Measurements from ENCODE around the gene DISP1.

DISP1 gene

DNA sequence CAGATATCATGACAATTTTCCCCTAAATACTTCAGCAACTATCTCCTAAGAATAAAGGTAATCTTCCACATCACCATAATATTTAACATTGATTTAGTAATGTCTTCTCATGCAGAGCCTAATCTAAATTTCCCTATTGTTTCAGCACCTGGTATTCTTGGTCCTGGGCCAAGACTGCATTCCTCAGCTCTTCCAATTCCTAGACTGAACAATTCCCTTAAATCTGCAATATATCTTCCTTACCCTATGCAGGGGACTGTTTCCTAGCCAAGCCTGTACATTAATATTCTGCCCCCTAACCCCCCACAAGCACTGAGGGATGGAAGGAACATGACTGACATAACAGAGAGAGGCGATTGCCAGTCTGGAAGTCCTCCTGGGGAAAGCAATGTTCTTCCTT lies 28.7 kb upstream of the DISP1 start:
- H3K36me3 ChIP-seq (ENCODE audit: insufficient read depth, low read length): no peaks in the 10 kb centered on the region
- no peak overlapping the region for H3K4me3 ChIP-seq (ENCODE audit: low read length)
- H2AFZ ChIP-seq (ENCODE audit: low read depth, low read length): no peak overlapping the region
- no peaks in the 10 kb centered on the region for H3K9me3 ChIP-seq (ENCODE audit: low read length)
- peaks cover 3% of the 10 kb centered on the region for H3K27me3 ChIP-seq (ENCODE audit: insufficient read depth, low read length)
- H3K4me1 ChIP-seq (ENCODE audit: insufficient read depth, low read length): peaks cover 4% of the 10 kb centered on the region

DNA sequence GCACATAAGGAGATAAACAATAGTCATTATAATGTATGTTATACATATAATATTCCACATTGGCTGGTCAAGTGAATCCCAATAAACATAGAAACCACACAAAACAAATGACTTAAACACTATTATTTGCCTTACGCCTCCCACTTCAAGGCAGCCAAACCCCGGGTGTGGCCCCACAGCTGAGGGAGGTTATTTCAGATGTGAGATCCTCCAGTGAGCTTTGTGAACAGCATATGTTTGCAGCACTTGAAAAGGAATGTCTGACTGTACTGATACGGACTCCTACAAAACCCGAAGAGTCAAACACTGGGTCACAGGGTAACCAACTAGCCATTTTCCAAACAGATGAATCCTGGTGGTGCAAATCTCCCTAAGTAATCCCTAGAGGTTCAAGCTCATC lies 27.1 kb upstream of the DISP1 start:
- peaks cover 3% of the 10 kb centered on the region for H3K27me3 ChIP-seq (ENCODE audit: insufficient read depth, low read length)
- H3K4me3 ChIP-seq (ENCODE audit: low read length): no peak overlapping the region
- peaks cover 4% of the 10 kb centered on the region for H3K4me1 ChIP-seq (ENCODE audit: insufficient read depth, low read length)
- H3K36me3 ChIP-seq (ENCODE audit: insufficient read depth, low read length): no peaks in the 10 kb centered on the region
- H2AFZ ChIP-seq (ENCODE audit: low read depth, low read length): no peak overlapping the region
- H3K9me3 ChIP-seq (ENCODE audit: low read length): no peaks in the 10 kb centered on the region

DNA sequence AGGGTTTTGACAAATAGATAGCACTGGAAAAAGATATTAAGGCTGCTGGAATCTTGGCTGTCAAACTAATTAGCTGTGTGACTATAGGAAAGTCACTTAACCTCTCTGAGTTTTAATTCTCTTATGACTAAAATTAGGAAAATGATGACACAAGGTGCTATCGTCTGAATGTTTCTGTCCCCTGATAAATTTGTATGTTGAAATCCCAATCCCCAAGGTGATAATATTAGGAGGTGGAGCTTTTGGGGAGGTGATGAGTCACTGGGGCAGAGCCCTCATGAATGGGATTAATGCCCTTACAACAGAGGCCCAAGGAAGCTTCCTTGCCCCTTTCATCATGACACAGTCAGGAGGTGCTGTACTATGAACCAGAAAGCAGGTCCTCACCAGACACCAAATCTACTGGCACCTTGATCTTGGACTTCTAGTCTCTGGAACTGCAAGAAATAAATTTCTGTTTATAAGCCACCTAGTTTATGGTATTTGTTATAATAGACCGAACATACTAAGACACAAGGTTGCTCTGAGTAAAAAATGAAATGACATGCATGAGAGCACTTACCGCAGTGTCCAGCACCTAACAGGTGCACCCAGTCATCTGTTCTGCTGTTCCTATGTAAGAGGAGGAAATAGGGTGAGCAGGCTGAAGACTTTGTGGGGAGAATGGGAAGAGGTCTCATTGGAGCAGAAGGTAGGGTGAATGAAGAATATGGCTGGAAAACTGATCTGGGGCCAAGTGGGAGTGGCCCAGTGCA lies 26.3 kb upstream of the DISP1 start:
- Histone ChIP-seq H3K4me3 (ENCODE audit: low read length) (no peak overlapping the region), H3K4me1 (ENCODE audit: insufficient read depth, low read length) (peaks cover 4% of the 10 kb centered on the region), H2AFZ (ENCODE audit: low read depth, low read length) (no peak overlapping the region), H3K27me3 (ENCODE audit: insufficient read depth, low read length) (peaks cover 3% of the 10 kb centered on the region), H3K36me3 (ENCODE audit: insufficient read depth, low read length) (no peaks in the 10 kb centered on the region), H3K9me3 (ENCODE audit: low read length) (no peaks in the 10 kb centered on the region)

DNA sequence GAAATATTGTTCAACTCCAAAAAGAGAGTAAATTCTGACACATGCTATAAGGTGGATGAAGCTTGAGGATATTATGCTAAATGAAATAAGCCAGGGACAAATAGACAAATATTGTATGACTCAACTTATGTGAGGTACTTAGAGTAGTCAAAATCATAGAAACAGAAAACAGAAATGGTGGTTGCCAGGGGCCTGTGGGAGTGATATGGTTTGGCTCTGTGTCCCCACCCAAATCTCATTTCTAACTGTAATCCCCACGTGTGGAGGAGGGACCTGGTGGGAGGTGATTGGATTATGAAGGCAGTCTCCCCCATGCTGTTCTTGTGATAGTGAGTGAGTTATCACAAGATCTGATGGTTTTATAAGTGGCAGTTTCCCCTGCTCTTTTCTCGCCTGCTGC lies 24.7 kb upstream of the DISP1 start:
- Histone ChIP-seq H3K27me3 (ENCODE audit: insufficient read depth, low read length) (peaks cover under 1% of the 10 kb centered on the region), H3K36me3 (ENCODE audit: insufficient read depth, low read length) (no peaks in the 10 kb centered on the region), H2AFZ (ENCODE audit: low read depth, low read length) (no peak overlapping the region), H3K4me3 (ENCODE audit: low read length) (no peak overlapping the region), H3K4me1 (ENCODE audit: insufficient read depth, low read length) (no peaks in the 10 kb centered on the region), H3K9me3 (ENCODE audit: low read length) (peaks cover under 1% of the 10 kb centered on the region)

DNA sequence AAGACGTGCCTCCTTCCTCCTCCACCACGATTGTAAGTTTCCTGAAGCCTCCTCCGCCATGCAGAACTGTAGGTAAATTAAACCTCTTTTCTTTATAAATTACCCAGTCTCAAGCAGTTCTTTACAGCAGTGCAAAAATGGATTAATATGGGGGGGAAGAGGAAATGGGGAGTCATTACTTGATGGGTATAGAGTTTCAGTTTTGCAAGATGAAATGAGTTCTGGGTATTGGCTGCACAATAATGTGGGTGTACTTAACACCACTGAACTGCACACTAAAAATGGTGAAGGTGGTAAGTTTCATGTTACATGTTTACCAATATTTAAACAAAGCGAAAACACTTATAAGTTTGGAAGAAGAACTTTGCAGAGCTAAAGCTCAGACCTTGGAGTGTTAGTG lies 24.3 kb upstream of the DISP1 start:
- Histone ChIP-seq H2AFZ (ENCODE audit: low read depth, low read length) (no peak overlapping the region), H3K27me3 (ENCODE audit: insufficient read depth, low read length) (no peaks in the 10 kb centered on the region)

DNA sequence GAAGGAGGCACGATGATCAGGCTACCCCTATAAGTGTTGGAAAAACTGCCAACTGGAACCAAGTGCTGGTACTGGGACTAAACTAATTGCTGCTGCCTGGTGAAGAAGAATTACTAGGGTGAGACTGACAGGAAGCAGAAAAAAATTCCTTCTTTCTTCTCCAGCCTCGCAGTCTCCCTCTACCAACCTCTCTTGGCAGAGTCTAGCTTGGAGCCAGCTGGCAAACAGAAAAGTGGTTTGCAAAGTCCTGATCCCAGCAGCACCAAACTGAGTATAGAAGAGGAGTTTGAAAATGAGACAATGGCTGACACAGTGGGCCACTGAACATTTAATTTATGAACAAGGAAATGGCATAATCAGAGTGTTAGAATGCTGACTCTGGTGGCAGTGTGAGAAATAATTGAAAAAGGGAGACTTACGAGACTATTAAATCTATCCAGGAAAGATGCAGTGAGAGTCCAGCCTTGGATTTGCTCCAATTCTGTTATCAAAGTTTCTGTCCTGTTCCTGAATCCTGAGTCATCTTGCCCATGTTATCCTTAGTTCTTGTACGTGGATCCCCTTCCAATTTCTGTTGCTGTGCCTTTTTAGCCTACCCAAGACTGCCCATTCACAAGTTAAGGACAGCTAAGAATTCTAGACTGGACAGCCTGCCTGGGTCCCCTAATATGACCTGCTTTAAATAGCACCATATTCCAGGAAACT lies 23.7 kb upstream of the DISP1 start:
- no peaks in the 10 kb centered on the region for H3K4me1 ChIP-seq (ENCODE audit: insufficient read depth, low read length)
- no peak overlapping the region for H2AFZ ChIP-seq (ENCODE audit: low read depth, low read length)
- H3K36me3 ChIP-seq (ENCODE audit: insufficient read depth, low read length): no peaks in the 10 kb centered on the region
- no peak overlapping the region for H3K4me3 ChIP-seq (ENCODE audit: low read length)
- no peaks in the 10 kb centered on the region for H3K27me3 ChIP-seq (ENCODE audit: insufficient read depth, low read length)
- peaks cover 2% of the 10 kb centered on the region for H3K9me3 ChIP-seq (ENCODE audit: low read length)

More for the DNA sequence above, 24.3 kb upstream of the DISP1 start:
- H3K36me3 ChIP-seq (ENCODE audit: insufficient read depth, low read length): no peaks in the 10 kb centered on the region
- H3K9me3 ChIP-seq (ENCODE audit: low read length): peaks cover 2% of the 10 kb centered on the region
- H3K4me3 ChIP-seq (ENCODE audit: low read length): no peak overlapping the region
- no peaks in the 10 kb centered on the region for H3K4me1 ChIP-seq (ENCODE audit: insufficient read depth, low read length)

DNA sequence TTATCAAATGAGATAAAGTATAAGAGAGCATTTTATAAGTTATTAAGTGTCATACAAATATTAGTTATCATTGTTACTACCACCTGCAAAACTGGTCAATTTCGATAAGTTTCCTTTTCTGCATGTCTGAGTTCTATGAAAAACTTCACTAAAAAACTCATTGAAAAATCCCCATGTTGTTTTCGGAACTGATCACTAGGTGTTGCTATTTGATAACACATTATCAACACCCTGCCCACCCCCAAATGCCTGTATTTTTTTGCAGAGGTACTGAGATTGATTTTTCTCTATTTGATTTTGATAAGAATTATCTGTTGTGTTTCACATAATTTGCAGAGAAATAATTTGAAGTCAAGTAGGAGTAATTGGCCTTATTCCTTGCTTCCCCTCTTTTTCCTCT lies 22.1 kb upstream of the DISP1 start:
- no peak overlapping the region for H2AFZ ChIP-seq (ENCODE audit: low read depth, low read length)
- H3K9me3 ChIP-seq (ENCODE audit: low read length): peaks cover 2% of the 10 kb centered on the region
- no peaks in the 10 kb centered on the region for H3K27me3 ChIP-seq (ENCODE audit: insufficient read depth, low read length)
- H3K4me1 ChIP-seq (ENCODE audit: insufficient read depth, low read length): no peaks in the 10 kb centered on the region
- no peak overlapping the region for H3K4me3 ChIP-seq (ENCODE audit: low read length)
- no peaks in the 10 kb centered on the region for H3K36me3 ChIP-seq (ENCODE audit: insufficient read depth, low read length)

DNA sequence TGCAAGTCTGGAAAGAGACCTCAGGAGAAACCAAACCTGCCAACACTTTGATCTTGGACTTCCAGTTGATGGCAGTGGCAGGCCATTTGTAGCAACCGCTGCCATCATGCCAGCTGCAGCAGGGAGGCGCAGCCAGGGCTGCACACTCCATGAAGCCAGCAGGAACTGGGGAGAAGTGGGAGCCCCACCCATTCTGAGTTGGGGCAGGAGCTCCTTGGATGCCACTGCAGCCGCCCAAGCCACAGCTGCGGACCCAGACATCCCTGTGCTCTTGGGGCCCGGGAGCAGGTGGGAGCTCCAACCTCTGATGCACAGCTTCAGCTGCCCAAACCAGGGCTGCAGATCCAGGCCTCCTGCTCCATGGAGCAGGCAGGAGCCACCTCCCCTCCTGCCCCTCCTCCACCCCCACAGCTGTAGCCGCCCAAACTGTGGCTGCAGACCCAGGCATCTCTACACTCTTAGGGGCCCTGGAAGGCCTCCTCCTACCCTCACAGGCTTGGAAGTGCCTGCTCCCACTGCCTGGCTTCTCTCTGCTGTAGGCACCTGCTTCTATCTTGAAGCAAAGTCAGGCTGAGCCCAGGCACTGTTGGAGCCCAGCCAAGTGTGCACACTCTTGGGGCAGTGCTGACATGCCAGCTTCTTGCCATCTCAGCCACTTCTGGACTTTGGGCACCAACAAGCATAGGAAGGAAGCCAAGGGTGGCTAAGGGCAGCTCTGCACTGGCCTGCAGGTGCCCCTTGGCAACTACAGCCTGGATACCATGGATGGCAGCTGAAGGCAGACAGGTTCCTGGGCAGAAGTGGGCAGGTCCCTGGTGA lies 20.0 kb upstream of the DISP1 start:
- no peaks in the 10 kb centered on the region for H3K36me3 ChIP-seq (ENCODE audit: insufficient read depth, low read length)
- H2AFZ ChIP-seq (ENCODE audit: low read depth, low read length): no peak overlapping the region
- H3K27me3 ChIP-seq (ENCODE audit: insufficient read depth, low read length): no peaks in the 10 kb centered on the region
- no peak overlapping the region for H3K4me3 ChIP-seq (ENCODE audit: low read length)
- H3K9me3 ChIP-seq (ENCODE audit: low read length): peaks cover 2% of the 10 kb centered on the region
- H3K4me1 ChIP-seq (ENCODE audit: insufficient read depth, low read length): no peaks in the 10 kb centered on the region

DNA sequence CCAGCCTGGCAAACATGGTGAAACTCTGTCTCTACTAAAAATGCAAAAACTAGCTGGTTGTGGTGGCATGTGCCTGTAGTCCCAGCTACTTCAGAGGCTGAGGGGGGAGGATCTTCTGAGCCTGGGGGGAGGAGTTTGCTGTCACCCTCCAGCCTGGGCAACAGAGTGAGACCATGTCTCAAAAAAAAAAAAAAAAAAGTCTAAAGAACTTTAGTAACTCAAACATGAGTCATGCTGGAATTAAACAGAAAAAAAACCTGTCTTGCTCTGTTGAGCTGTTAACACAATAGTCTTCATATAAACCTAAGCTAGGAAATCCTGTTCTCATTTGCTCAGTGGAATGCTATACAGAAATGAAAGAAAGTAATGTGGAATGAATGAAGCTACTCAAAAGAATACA lies 16.7 kb upstream of the DISP1 start:
- Histone ChIP-seq H3K36me3 (ENCODE audit: insufficient read depth, low read length) (no peaks in the 10 kb centered on the region), H3K27me3 (ENCODE audit: insufficient read depth, low read length) (no peaks in the 10 kb centered on the region), H3K4me1 (ENCODE audit: insufficient read depth, low read length) (no peaks in the 10 kb centered on the region), H3K9me3 (ENCODE audit: low read length) (peaks cover 2% of the 10 kb centered on the region), H2AFZ (ENCODE audit: low read depth, low read length) (no peak overlapping the region), H3K4me3 (ENCODE audit: low read length) (no peak overlapping the region)

DNA sequence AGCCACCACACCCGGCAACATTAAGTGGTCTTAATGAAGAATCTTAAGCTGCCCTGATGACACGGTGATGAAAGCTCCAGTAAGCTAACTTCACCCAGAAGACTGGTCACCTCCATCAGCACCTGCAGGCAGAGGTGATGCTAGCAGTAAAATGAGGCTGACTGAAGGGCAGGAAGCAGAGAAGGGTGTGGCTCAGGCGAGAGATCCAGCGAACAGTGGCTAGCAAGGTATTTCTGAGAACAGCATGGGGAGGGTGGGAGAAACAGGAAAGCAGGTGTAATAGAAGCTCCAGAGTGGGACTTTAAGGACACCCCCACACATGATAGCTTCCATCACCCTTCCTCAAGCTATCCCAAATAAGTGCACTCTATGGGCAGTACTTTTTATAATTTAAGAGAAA lies 15.9 kb upstream of the DISP1 start:
- no peaks in the 10 kb centered on the region for H3K27me3 ChIP-seq (ENCODE audit: insufficient read depth, low read length)
- no peaks in the 10 kb centered on the region for H3K36me3 ChIP-seq (ENCODE audit: insufficient read depth, low read length)
- peaks cover 2% of the 10 kb centered on the region for H3K9me3 ChIP-seq (ENCODE audit: low read length)
- H3K4me3 ChIP-seq (ENCODE audit: low read length): no peak overlapping the region
- no peaks in the 10 kb centered on the region for H3K4me1 ChIP-seq (ENCODE audit: insufficient read depth, low read length)
- no peak overlapping the region for H2AFZ ChIP-seq (ENCODE audit: low read depth, low read length)

DNA sequence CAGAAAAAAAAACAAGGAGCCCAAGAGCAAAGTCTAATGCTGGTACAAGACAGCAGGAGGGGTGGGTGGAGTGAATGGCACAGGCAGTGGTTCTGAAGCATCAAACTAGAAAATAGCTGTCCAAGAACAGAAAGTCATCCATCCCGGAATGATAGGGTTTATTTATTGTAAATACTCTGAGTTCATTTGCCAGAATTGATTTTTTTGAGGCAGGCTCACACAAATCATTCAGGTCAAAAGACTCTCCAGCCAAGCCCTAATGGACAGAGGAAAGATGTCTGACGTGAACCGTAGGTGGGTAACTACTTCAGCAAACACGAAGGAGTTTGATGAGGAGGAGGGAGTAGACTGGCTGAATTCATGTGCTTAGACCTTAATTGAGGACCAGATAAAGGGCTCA lies 13.8 kb upstream of the DISP1 start:
- H3K36me3 ChIP-seq (ENCODE audit: insufficient read depth, low read length): no peaks in the 10 kb centered on the region
- no peaks in the 10 kb centered on the region for H3K27me3 ChIP-seq (ENCODE audit: insufficient read depth, low read length)
- peaks cover 11% of the 10 kb centered on the region for H3K4me1 ChIP-seq (ENCODE audit: insufficient read depth, low read length)
- no peak overlapping the region for H2AFZ ChIP-seq (ENCODE audit: low read depth, low read length)
- H3K4me3 ChIP-seq (ENCODE audit: low read length): no peak overlapping the region
- no peaks in the 10 kb centered on the region for H3K9me3 ChIP-seq (ENCODE audit: low read length)

DNA sequence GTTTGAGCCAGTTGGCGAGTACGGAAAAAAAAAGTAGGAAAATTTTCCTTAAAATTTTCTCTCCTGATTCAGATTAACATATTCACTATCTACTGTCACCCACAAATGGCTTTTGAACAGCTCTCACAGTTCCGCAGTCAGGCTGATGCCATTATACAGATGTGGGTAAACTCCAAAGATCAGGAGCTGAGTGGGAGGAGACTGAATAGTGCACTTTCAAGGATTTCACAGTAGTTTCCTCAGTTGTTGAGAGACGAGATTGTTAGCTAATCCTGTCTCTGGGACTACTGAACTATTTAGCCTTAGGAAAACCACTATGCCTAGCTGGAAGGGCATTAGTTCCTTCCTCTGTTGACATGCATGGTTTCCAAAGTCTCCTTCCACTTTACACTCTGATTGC lies 3.2 kb upstream of the DISP1 start:
- no peak overlapping the region for H2AFZ ChIP-seq (ENCODE audit: low read depth, low read length)
- H3K36me3 ChIP-seq (ENCODE audit: insufficient read depth, low read length): no peaks in the 10 kb centered on the region
- no peaks in the 10 kb centered on the region for H3K27me3 ChIP-seq (ENCODE audit: insufficient read depth, low read length)
- no peaks in the 10 kb centered on the region for H3K9me3 ChIP-seq (ENCODE audit: low read length)
- no peak overlapping the region for H3K4me3 ChIP-seq (ENCODE audit: low read length)
- H3K4me1 ChIP-seq (ENCODE audit: insufficient read depth, low read length): peaks cover 12% of the 10 kb centered on the region

DNA sequence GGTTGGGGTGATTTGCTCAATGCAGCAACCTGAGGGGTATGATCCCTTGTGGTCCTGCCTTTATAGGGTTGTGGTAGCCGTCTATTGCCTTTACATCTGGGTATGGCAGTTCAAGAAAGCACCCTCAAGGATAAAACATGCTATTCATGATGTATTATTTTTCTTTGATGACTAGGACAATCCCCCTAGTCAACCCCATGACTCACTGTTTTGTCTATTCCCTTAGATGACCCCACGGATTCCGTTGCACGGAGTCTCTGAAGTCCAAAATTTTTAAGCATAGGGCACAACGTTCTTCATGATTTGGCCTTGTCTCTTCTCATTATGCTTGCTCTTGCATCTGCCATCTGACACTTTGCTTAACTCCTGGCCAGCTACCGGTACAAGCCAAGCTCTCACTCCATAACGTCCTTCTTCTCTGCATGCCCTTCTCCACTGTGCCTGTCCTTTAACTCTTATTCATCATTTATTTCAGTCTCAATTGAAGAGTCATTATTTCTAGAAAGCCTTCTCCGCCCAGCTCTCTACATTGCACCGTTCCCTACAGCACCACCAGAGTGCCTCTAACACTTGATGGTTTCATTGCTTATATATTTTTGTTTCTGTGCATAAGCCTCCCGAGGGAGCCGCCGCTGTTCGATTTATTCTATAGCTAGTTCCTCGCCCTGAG lies 838 bp upstream of the DISP1 start:
- H3K27me3 ChIP-seq (ENCODE audit: insufficient read depth, low read length): no peaks in the 10 kb centered on the region
- H3K4me1 ChIP-seq (ENCODE audit: insufficient read depth, low read length): peaks cover 15% of the 10 kb centered on the region
- H3K36me3 ChIP-seq (ENCODE audit: insufficient read depth, low read length): no peaks in the 10 kb centered on the region
- H2AFZ ChIP-seq (ENCODE audit: low read depth, low read length): peak overlapping the region; percentile 96
- no peaks in the 10 kb centered on the region for H3K9me3 ChIP-seq (ENCODE audit: low read length)
- peak overlapping the region; percentile 92 for H3K4me3 ChIP-seq (ENCODE audit: low read length)
